ENCODE measurements around the gene PEAK1.

The PEAK1 gene

DNA sequence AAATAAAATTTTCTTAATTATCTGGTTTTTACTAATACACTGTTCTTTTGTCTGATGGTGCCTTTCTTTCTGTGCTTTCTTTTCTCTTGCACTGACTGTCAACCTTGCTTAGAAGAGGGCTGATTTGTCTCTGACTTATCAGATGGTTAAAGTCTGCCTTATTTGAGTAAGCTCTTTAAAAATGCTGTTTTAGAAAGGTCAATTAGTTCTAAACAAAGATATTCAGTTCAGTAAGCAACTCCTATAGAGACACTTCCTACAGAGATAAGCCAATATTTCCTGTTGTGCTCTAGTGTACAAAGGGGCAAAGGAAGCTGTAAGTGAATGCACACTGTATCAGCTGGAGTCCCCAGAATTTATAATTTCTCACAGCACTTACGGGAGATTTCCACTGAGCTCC, 195.6 kb downstream of the PEAK1 start:
- no peak overlapping the region for H3K9ac ChIP-seq (ENCODE audit: low read length)
- no peaks in the 10 kb centered on the region for H3K27me3 ChIP-seq (ENCODE audit: low read length)
- no peak overlapping the region for H3K4me3 ChIP-seq (ENCODE audit: insufficient read depth, low read length, poor library complexity, severe bottlenecking)
- no peaks in the 10 kb centered on the region for H3K9me2 ChIP-seq (replicated peaks; ENCODE audit: insufficient read depth, low read length)
- no peaks in the 10 kb centered on the region for H3K79me2 ChIP-seq (ENCODE audit: insufficient read depth, low read length)
- no peaks in the 10 kb centered on the region for H4K20me1 ChIP-seq (ENCODE audit: low read depth, low read length)
- H3K27ac ChIP-seq (ENCODE audit: low read depth, low read length), result no peak overlapping the region
- no peak overlapping the region for H3K4me2 ChIP-seq (ENCODE audit: low read depth, low read length, poor library complexity, severe bottlenecking)
- TF ChIP-seq CTCF (IDR thresholded peaks at IDR 0.05; ENCODE audit: insufficient read depth, low read length, poor library complexity, severe bottlenecking) (no peak), EZH2phosphoT487 (conservative IDR thresholded peaks at IDR 0.05; ENCODE audit: low read length) (no peak)
- H3K36me3 ChIP-seq (ENCODE audit: low read length), result no peaks in the 10 kb centered on the region
- no peaks in the 10 kb centered on the region for H3F3A ChIP-seq (ENCODE audit: insufficient read depth)
- H2AFZ ChIP-seq (ENCODE audit: low read depth, low read length, severe bottlenecking), result no peak overlapping the region
- H3K9me3 ChIP-seq (ENCODE audit: insufficient read depth, low read length), result no peaks in the 10 kb centered on the region

DNA sequence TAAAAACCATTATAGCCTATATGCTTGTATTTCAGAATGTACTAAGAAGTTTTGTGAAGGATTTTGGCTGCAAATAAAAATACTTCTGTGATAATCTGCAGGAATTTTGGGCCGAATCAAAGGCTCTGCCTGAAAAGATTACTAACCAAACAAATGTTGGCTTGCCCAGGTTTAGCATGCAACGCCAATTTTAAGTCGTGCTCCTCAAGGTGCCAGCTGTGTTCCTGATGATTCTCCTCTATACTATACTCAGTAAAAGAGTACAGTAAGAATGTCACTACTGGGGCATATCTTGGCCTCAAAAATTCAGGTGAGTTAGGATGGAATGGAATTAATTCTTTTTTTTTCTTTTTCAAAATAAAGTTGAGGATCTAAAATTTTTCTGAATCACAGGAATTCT, 198.2 kb downstream of the PEAK1 start:
- Histone ChIP-seq H3K9ac (ENCODE audit: low read length) (no peak overlapping the region), H3K27me3 (ENCODE audit: low read length) (no peaks in the 10 kb centered on the region), H2AFZ (ENCODE audit: low read depth, low read length, severe bottlenecking) (no peak overlapping the region), H3K4me2 (ENCODE audit: low read depth, low read length, poor library complexity, severe bottlenecking) (no peak overlapping the region), H3K36me3 (ENCODE audit: low read length) (no peaks in the 10 kb centered on the region), H3K9me3 (ENCODE audit: insufficient read depth, low read length) (no peaks in the 10 kb centered on the region), H3K4me3 (ENCODE audit: insufficient read depth, low read length, poor library complexity, severe bottlenecking) (no peak overlapping the region), H4K20me1 (ENCODE audit: low read depth, low read length) (no peaks in the 10 kb centered on the region), H3K79me2 (ENCODE audit: insufficient read depth, low read length) (no peaks in the 10 kb centered on the region), H3F3A (ENCODE audit: insufficient read depth) (no peaks in the 10 kb centered on the region), H3K27ac (ENCODE audit: low read depth, low read length) (no peak overlapping the region), H3K9me2 (replicated peaks; ENCODE audit: insufficient read depth, low read length) (no peaks in the 10 kb centered on the region)
- TF ChIP-seq EZH2phosphoT487 (conservative IDR thresholded peaks at IDR 0.05; ENCODE audit: low read length) (no peak), CTCF (IDR thresholded peaks at IDR 0.05; ENCODE audit: insufficient read depth, low read length, poor library complexity, severe bottlenecking) (no peak)

DNA sequence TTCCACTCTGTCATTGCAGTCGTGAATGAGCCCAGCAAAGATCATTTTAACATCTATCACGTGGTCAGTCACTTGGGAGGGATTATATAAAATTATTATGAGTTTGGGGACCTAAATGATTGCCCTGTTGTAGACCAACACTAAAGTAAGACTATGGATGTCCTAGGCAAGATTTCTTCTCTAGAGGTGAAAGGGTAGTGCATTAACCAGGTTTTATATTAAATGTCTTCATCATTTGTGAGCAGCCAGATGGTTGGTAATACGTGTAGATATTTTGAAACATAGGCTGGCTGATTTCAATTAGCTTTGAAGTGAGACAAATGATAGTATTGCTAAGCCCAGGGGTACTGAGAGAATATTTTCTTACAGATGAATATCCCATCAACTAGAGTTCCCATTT, 198.7 kb downstream of the PEAK1 start:
- no peak overlapping the region for H3K9ac ChIP-seq (ENCODE audit: low read length)

More for the DNA sequence above, 198.7 kb downstream of the PEAK1 start:
- no peaks in the 10 kb centered on the region for H3K27me3 ChIP-seq (ENCODE audit: low read length)
- H3K9me2 ChIP-seq (replicated peaks; ENCODE audit: insufficient read depth, low read length), result no peaks in the 10 kb centered on the region
- H4K20me1 ChIP-seq (ENCODE audit: low read depth, low read length), result no peaks in the 10 kb centered on the region
- H2AFZ ChIP-seq (ENCODE audit: low read depth, low read length, severe bottlenecking), result no peak overlapping the region
- H3K9me3 ChIP-seq (ENCODE audit: insufficient read depth, low read length), result no peaks in the 10 kb centered on the region
- no peak overlapping the region for H3K4me2 ChIP-seq (ENCODE audit: low read depth, low read length, poor library complexity, severe bottlenecking)
- H3K4me3 ChIP-seq (ENCODE audit: insufficient read depth, low read length, poor library complexity, severe bottlenecking), result no peak overlapping the region
- H3K79me2 ChIP-seq (ENCODE audit: insufficient read depth, low read length), result no peaks in the 10 kb centered on the region
- TF ChIP-seq EZH2phosphoT487 (conservative IDR thresholded peaks at IDR 0.05; ENCODE audit: low read length) (no peak), CTCF (IDR thresholded peaks at IDR 0.05; ENCODE audit: insufficient read depth, low read length, poor library complexity, severe bottlenecking) (no peak)
- H3K27ac ChIP-seq (ENCODE audit: low read depth, low read length), result no peak overlapping the region
- H3F3A ChIP-seq (ENCODE audit: insufficient read depth), result no peaks in the 10 kb centered on the region
- H3K36me3 ChIP-seq (ENCODE audit: low read length), result no peaks in the 10 kb centered on the region

Data from SU-DHL-6 (cell line).